ENCODE measurements around the gene NGLY1.

The NGLY1 gene

GRCh38 chr3:25783661-25784512, 644 bp upstream of the NGLY1 start:
- DNase-seq, result peak; percentile 17 to 21

- no peak for DNase-seq
These were observed 656 bp downstream of the NGLY1 start for GRCh38 chr3:25782636-25782937.

- no peak for DNase-seq
These were observed 1.3 kb downstream of the NGLY1 start for GRCh38 chr3:25781758-25782594.

- DNase-seq, result no peak
These were observed 2.0 kb downstream of the NGLY1 start for GRCh38 chr3:25781145-25781757.

- no peak for DNase-seq
These were observed 2.6 kb downstream of the NGLY1 start for GRCh38 chr3:25780618-25781017.

GRCh38 chr3:25775936-25776335, 7.3 kb downstream of the NGLY1 start:
- DNase-seq, result no peak

GRCh38 chr3:25768851-25769250, 14.4 kb downstream of the NGLY1 start:
- no peak for DNase-seq

GRCh38 chr3:25751725-25752124, 31.5 kb downstream of the NGLY1 start:
- DNase-seq, result no peak

- no peak for DNase-seq
These were observed 32.2 kb downstream of the NGLY1 start for GRCh38 chr3:25751048-25751447.

- DNase-seq, result no peak
These were observed 34.1 kb downstream of the NGLY1 start for GRCh38 chr3:25749031-25749581.

- DNase-seq, result no peak
These were observed 35.1 kb downstream of the NGLY1 start for GRCh38 chr3:25748189-25748588.

- DNase-seq, result no peak
These were observed 36.2 kb downstream of the NGLY1 start for GRCh38 chr3:25747033-25747432.

- DNase-seq, result no peak
These were observed 38.8 kb downstream of the NGLY1 start for GRCh38 chr3:25744470-25744869.

- no peak for DNase-seq
These were observed 55.1 kb downstream of the NGLY1 start for GRCh38 chr3:25728101-25728500.

- no peak for DNase-seq
These were observed 55.9 kb downstream of the NGLY1 start for GRCh38 chr3:25727316-25727715.

- DNase-seq, result no peak
These were observed 57.4 kb downstream of the NGLY1 start for GRCh38 chr3:25725810-25726209.

GRCh38 chr3:25724948-25725645, 58.1 kb downstream of the NGLY1 start:
- DNase-seq, result no peak

GRCh38 chr3:25723802-25724201, 59.4 kb downstream of the NGLY1 start:
- no peak for DNase-seq

- DNase-seq, result no peak
These were observed 63.9 kb downstream of the NGLY1 start for GRCh38 chr3:25719321-25719720.

GRCh38 chr3:25713341-25713985, 69.8 kb downstream of the NGLY1 start:
- no peak for DNase-seq

GRCh38 chr3:25711090-25711489, 72.2 kb downstream of the NGLY1 start:
- DNase-seq, result no peak

GRCh38 chr3:25708036-25708435, 75.2 kb downstream of the NGLY1 start:
- DNase-seq, result no peak

All from NCI-H1930 (cell line).